BLaER1 (cell line): ENCODE measurements around the gene PARD6G.
"Not testable (repeated sequence)": the region's sequence is repeated elsewhere in the genome, so short reads cannot be mapped to it uniquely, and the experiment has no call there.

Source experiments
- H3K27ac ChIP-seq: shearing (Covaris generic); formaldehyde crosslinking; 2 replicates; pipeline ENCODE4 v1.8.1; 2022
- H3K27me3 ChIP-seq: shearing (Covaris generic); formaldehyde crosslinking; 2 replicates; pipeline ENCODE4 v1.8.1; 2022
- H3K36me3 ChIP-seq: shearing (Covaris generic); formaldehyde crosslinking; 2 replicates; pipeline ENCODE4 v1.8.1; 2022
- H3K4me1 ChIP-seq: shearing (Covaris generic); formaldehyde crosslinking; 2 replicates; pipeline ENCODE4 v1.8.1; 2022
- H3K4me2 ChIP-seq: shearing (Covaris generic); formaldehyde crosslinking; 2 replicates; pipeline ENCODE4 v1.8.1; 2022
- H3K4me3 ChIP-seq: shearing (Covaris generic); formaldehyde crosslinking; 2 replicates; pipeline ENCODE4 v1.8.1; 2022
- H3K9ac ChIP-seq: shearing (Covaris generic); formaldehyde crosslinking; 2 replicates; pipeline ENCODE4 v1.8.1; 2022
- H3K9me3 ChIP-seq: shearing (Covaris generic); formaldehyde crosslinking; 2 replicates; pipeline ENCODE4 v1.8.1; 2022
- H4K20me1 ChIP-seq: shearing (Covaris generic); formaldehyde crosslinking; 2 replicates; pipeline ENCODE4 v1.8.1; 2022
- Cebpa-rat ChIP-seq: shearing (Covaris generic); IDR thresholded peaks from 2 replicates; pipeline ENCODE4 v1.8.1; 2022

PARD6G gene

DNA sequence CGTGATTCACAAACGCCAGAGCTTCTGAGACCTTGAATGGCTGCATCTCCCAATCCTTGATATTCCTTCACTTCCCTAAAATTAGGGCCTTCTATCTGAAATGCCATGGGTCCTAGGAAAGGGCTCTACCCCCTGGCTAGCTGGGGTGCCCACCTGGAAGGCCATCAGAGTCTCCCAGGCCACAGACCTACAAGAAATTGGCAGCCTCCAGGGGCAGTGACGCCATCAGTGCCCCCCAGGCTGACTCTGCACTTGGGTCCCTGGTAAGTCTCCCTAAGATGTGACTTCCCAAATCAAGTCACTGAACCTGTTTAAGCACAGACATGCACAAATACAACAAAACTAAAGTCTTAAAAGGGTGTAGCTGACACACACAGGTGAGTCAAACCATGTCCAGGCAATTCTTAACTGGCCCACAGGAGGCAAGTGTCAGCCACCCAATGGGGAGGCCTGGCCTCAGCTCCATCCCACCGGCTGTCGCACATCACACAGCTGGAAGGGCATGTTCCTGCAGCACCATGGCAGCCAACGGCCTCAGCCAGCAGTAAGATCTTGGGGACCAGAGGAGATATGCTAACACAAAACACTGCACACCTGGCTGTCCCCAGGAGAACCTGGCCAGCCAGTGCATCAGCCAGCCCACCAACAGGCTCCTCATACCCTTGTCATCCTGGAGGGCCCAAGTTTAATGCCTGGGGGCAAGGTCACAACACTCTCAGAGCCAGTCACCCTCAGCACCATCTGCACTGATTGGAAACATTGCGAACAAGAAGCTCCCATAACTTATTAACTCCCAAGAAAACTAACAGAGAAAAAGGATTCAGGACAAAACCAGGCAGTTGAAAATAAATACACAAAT is 5.2 kb downstream of the PARD6G start:
- Histone ChIP-seq H3K27ac (no peak overlapping the region), H3K4me2 (no peak overlapping the region), H3K4me3 (no peak overlapping the region), H4K20me1 (peaks cover 12% of the 10 kb centered on the region; the same call in 1 of the 2 replicates), H3K27me3 (peaks cover 22% of the 10 kb centered on the region), H3K36me3 (no peaks in the 10 kb centered on the region), H3K4me1 (peaks cover 6% of the 10 kb centered on the region), H3K9ac (no peak overlapping the region), H3K9me3 (no peaks in the 10 kb centered on the region)
- TF ChIP-seq Cebpa-rat: no peak

- Histone ChIP-seq H4K20me1 (peaks cover 7% of the 10 kb centered on the region; the same call in 1 of the 2 replicates), H3K27me3 (peaks cover under 1% of the 10 kb centered on the region)
Observed at GRCh38 chr18:80239830-80240229, 7.5 kb downstream of the PARD6G start.

DNA sequence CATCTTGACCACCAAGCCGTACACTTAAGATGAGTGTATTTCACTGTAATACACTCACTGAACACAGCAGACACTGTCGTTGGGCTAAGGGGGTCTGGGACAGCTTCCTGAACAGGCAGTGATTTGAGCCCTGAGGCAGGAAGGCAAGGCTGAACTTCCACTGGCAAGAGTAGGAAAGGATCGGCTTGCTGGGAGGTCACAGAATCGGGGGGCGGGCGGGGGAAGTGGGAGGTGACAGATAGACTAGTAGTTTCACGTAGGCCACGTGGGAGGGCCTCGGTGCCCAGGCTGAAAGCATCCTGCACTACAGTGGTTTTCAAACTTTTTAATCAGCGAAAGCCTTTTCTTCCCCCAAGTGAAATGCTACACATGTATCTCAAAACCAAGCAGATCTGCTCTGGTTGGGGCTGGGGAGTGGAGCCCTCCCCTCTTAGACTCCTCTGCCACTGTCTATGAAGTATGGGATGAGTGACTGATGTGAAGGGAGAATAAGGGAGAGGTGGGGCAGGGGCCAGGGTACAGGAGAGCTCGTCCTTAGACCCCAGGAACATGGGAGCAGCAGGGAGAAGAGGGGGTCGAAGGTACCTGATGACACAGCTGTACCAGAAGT is 8.6 kb downstream of the PARD6G start:
- no peak overlapping the region for H3K9ac ChIP-seq
- H3K4me2 ChIP-seq: no peak overlapping the region
- H4K20me1 ChIP-seq: peaks cover 6% of the 10 kb centered on the region; the same call in 1 of the 2 replicates
- H3K27ac ChIP-seq: no peak overlapping the region
- no peaks in the 10 kb centered on the region for H3K27me3 ChIP-seq
- TF ChIP-seq Cebpa-rat: no peak
- H3K36me3 ChIP-seq: no peaks in the 10 kb centered on the region
- H3K4me3 ChIP-seq: no peak overlapping the region
- no peaks in the 10 kb centered on the region for H3K4me1 ChIP-seq
- no peaks in the 10 kb centered on the region for H3K9me3 ChIP-seq

More at GRCh38 chr18:80239830-80240229, 7.5 kb downstream of the PARD6G start:
- H3K4me3 ChIP-seq: no peak overlapping the region
- no peak for TF ChIP-seq Cebpa-rat
- no peaks in the 10 kb centered on the region for H3K4me1 ChIP-seq
- no peak overlapping the region for H3K27ac ChIP-seq
- H3K9ac ChIP-seq: no peak overlapping the region
- no peak overlapping the region for H3K4me2 ChIP-seq
- H3K9me3 ChIP-seq: no peaks in the 10 kb centered on the region
- no peaks in the 10 kb centered on the region for H3K36me3 ChIP-seq

- not testable (repeated sequence) for H3K4me3 ChIP-seq, H3K36me3 ChIP-seq, H3K9ac ChIP-seq, H3K9me3 ChIP-seq, H3K27ac ChIP-seq, H3K27me3 ChIP-seq, H3K4me2 ChIP-seq, H4K20me1 ChIP-seq
- peaks cover 11% of the 10 kb centered on the region for H3K4me1 ChIP-seq
Observed at GRCh38 chr18:80237519-80237918, 9.8 kb downstream of the PARD6G start.

GRCh38 chr18:80234398-80234797 is 12.9 kb downstream of the PARD6G start:
- H3K27ac ChIP-seq: no peak overlapping the region
- TF ChIP-seq Cebpa-rat: no peak
- H3K4me1 ChIP-seq: peaks cover 13% of the 10 kb centered on the region
- no peak overlapping the region for H3K4me2 ChIP-seq
- no peaks in the 10 kb centered on the region; the same call in 1 of the 2 replicates for H4K20me1 ChIP-seq
- no peaks in the 10 kb centered on the region for H3K9me3 ChIP-seq
- H3K36me3 ChIP-seq: no peaks in the 10 kb centered on the region
- H3K27me3 ChIP-seq: no peaks in the 10 kb centered on the region
- H3K4me3 ChIP-seq: no peak overlapping the region
- H3K9ac ChIP-seq: no peak overlapping the region

DNA sequence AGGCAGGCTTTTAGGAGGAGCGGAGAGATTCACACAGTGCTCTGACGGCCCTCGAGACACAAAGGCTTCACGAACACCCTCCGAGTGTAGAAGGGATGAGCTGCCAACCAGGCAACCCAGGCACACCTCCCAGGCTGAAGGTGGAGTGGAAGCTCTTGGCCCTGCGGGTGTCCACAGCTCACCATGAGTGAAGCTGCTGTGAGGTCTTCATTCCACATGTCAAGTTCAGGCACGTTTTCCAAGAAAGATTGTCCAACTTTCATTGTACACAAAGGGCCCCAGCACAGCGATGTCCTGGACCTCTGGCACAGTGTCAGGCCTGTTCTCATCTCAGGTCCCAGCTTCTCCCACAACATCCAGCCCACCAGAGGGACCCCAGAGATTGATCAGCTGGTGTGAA is 13.4 kb downstream of the PARD6G start:
- Histone ChIP-seq H3K36me3 (no peaks in the 10 kb centered on the region), H3K9me3 (no peaks in the 10 kb centered on the region), H3K9ac (no peak overlapping the region), H3K4me1 (peaks cover 13% of the 10 kb centered on the region), H3K4me3 (no peak overlapping the region), H4K20me1 (no peaks in the 10 kb centered on the region; the same call in 1 of the 2 replicates), H3K27me3 (no peaks in the 10 kb centered on the region), H3K4me2 (no peak overlapping the region), H3K27ac (no peak overlapping the region)
- no peak for TF ChIP-seq Cebpa-rat

DNA sequence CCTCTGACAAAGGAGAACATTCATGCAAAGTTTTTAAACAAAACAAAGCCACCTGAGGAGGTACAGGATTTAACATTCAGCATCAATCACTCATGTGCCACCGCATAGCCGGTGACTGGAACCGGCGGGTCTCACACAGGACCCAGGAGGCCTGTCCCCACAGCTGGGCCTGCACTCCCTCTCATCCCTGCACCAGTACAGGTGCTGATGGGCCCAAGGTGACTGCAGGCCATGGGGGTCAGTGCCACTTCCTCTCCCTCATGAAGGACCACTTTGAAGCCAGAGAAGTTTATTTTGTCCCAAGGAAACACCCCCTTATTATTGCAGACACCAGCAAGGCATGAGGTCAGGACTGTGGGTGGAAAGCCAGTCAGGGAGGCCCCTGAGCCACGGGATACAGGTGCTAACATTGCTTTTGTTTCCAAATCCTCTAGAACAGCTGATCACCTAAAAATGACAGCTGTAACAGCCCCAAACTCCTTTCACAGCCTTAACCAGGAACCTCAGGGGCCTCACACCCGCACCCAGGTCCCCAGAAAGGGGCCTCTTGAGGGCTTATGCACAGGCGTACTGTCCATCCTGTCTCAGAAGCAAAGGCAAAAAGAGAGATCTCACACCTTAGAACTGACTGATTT is 14.0 kb downstream of the PARD6G start:
- Histone ChIP-seq H3K9me3 (no peaks in the 10 kb centered on the region), H3K4me3 (no peak overlapping the region), H3K4me1 (peaks cover 18% of the 10 kb centered on the region), H3K9ac (no peak overlapping the region), H3K27ac (no peak overlapping the region), H3K27me3 (no peaks in the 10 kb centered on the region), H3K4me2 (0 out of 2 replicates have a peak overlapping the region, but pooled peaks have one; percentile 28), H4K20me1 (no peaks in the 10 kb centered on the region; the same call in 1 of the 2 replicates), H3K36me3 (no peaks in the 10 kb centered on the region)
- no peak for TF ChIP-seq Cebpa-rat

GRCh38 chr18:80232710-80233109 is 14.6 kb downstream of the PARD6G start:
- H3K27ac ChIP-seq: no peak overlapping the region
- no peak overlapping the region for H3K4me3 ChIP-seq
- H3K9me3 ChIP-seq: no peaks in the 10 kb centered on the region
- no peak overlapping the region for H3K9ac ChIP-seq
- H3K4me1 ChIP-seq: peaks cover 24% of the 10 kb centered on the region
- no peak for TF ChIP-seq Cebpa-rat
- H3K27me3 ChIP-seq: no peaks in the 10 kb centered on the region
- peak overlapping the region; percentile 28 for H3K4me2 ChIP-seq
- no peaks in the 10 kb centered on the region; the same call in 1 of the 2 replicates for H4K20me1 ChIP-seq
- H3K36me3 ChIP-seq: no peaks in the 10 kb centered on the region

- no peaks in the 10 kb centered on the region for H3K27me3 ChIP-seq
- TF ChIP-seq Cebpa-rat: no peak
- no peaks in the 10 kb centered on the region for H3K9me3 ChIP-seq
- no peak overlapping the region for H3K9ac ChIP-seq
- H3K4me3 ChIP-seq: no peak overlapping the region
- no peaks in the 10 kb centered on the region for H3K36me3 ChIP-seq
- no peak overlapping the region for H3K4me2 ChIP-seq
- no peak overlapping the region for H3K27ac ChIP-seq
- H3K4me1 ChIP-seq: peaks cover 31% of the 10 kb centered on the region
- H4K20me1 ChIP-seq: no peaks in the 10 kb centered on the region; the same call in 1 of the 2 replicates
Observed at GRCh38 chr18:80232030-80232429, 15.3 kb downstream of the PARD6G start.

GRCh38 chr18:80231616-80232015 is 15.7 kb downstream of the PARD6G start:
- TF ChIP-seq Cebpa-rat: no peak
- peaks cover 33% of the 10 kb centered on the region for H3K4me1 ChIP-seq
- H4K20me1 ChIP-seq: no peaks in the 10 kb centered on the region; the same call in 1 of the 2 replicates
- H3K36me3 ChIP-seq: no peaks in the 10 kb centered on the region
- H3K27ac ChIP-seq: no peak overlapping the region
- no peak overlapping the region for H3K9ac ChIP-seq
- no peak overlapping the region for H3K4me3 ChIP-seq
- no peaks in the 10 kb centered on the region for H3K9me3 ChIP-seq
- H3K27me3 ChIP-seq: no peaks in the 10 kb centered on the region
- no peak overlapping the region for H3K4me2 ChIP-seq
